Midbrain (tissue), 1 donor: Measurements from ENCODE around the gene IFT20.
"Not testable (repeated sequence)": the region's sequence is repeated elsewhere in the genome, so short reads cannot be mapped to it uniquely, and the experiment has no call there.

Source experiments
- DNase-seq: peaks from one replicate; lab custom pipeline; 2025; lab: John Stamatoyannopoulos, UW

Gene IFT20

DNA sequence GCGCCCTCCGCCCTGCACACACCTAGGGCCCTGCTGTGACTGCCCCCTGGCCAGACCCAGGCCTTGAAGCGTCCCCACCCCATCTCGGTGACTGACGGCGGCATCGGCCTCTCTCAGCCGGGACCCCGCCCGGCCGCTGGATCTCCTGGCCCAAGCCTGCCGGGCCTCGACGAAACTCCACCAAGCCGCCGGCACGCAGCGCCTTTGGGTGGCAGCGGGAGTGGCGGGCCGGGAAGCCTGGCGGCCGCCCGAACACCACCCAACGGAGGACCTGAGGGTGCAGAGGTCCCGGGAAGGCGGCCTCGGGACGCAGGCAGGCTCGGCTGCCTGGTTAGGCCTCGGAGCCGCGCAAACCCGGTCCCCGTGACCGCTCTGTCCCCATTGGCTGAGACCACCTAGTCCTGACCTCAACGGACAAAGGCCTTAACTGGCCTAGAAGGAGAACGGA lies 28.3 kb downstream of the IFT20 start:
- no peak for DNase-seq

- no peak for DNase-seq
Observed at GRCh38 chr17:28298449-28298848, 36.8 kb downstream of the IFT20 start.

DNA sequence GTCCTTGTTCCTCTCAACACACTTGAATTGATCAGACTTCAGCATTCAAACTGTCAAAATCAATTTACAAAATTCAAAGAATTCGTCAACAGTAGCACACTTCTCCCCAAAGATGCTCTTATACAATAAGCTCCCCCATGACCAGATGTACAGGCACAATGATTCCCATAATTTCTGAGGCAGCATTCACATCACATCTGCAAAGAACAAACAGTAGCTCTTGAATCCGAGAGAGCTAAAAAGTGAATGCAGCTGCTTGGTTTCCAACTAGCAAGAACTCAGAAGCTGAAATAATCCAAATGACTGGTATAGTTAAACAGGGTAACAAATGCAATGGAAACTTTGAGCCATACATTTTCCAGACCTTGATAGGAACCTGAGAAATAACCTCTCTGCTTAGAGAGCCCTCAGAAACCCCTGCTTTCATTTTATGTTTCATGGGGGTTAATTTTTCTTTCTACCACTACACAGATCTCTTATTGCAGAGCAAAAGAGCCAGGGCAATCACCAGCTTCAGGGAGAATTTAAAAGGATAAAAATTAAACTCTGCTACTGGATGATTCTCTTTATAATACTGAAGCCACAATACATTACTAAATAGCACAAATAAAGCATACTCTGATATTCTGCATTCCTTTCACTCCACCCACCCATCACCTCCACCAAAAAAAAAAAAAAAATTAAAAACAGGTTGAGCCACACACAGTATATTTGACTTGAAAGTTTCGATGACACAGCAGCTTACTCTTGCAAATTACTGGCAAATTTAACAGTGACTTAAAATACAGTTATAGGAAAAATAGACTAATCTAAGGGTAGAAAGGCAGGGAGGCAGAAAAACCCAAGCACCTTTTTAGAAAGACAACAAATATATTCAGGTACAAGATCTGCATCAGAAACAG lies 39.3 kb downstream of the IFT20 start:
- peak; percentile 6 for DNase-seq

- no peak for DNase-seq
Observed at GRCh38 chr17:28293994-28294393, 41.3 kb downstream of the IFT20 start.

DNA sequence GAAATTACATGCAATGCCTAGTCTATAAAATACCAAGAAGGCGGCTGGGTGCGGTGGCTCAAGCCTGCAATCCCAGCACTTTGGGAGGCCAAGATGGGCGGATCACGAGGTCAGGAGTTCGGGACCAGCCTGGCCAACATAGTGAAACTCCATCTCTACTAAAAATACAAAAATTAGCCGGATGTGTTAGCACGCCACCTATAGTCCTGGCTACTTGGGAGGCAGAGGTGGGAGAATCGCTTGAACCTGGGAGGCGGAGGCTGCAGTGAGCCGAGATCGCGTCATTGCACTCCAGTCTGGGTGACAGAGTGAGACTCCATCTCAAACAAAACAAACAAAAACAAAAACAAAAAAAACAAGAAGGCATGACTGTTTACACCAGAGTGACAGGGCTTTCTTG lies 42.4 kb downstream of the IFT20 start:
- DNase-seq = not testable (repeated sequence)

- no peak for DNase-seq
Observed at GRCh38 chr17:28291780-28292330, 43.4 kb downstream of the IFT20 start.

DNA sequence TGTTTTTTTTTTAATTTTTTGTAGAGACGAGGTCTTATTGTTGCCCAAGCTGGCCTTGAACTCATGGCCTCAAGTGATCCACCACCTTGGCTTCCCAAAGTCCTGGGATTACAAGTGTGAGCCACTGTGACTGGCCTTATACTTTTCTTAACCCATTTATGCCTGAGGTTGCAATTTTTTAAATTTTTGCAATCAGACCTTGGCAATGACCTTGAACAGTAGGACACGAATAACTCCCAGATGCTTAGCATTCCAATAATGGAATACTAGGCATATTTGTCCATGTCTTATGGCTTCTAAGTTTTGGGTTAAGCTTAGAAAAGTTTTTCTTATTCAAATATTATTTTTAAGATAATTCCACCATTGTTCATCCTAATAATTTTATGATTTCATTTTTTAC lies 44.6 kb downstream of the IFT20 start:
- no peak for DNase-seq

- DNase-seq = no peak
Observed at GRCh38 chr17:28285965-28286364, 49.3 kb downstream of the IFT20 start.

GRCh38 chr17:28282596-28282995 lies 52.7 kb downstream of the IFT20 start:
- DNase-seq = no peak

DNA sequence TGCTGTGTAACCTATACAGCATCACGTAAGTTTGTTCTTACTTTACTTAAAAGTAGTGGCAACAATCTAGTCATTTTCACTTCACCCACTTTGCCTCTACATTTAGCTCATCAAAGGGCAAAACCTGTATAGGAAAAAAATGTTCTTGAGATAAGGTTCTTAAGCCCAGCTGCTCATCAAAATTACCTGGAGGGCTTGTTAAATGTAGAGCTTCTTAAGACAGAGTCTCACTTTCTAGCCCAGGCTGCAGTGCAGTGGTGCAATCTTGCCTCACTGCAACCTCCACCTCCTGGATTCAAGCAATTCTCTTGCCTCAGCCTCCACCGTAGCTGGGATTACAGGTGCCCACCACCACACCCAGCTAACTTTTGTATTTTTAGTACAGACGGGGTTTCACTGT lies 54.4 kb downstream of the IFT20 start:
- DNase-seq = no peak

DNA sequence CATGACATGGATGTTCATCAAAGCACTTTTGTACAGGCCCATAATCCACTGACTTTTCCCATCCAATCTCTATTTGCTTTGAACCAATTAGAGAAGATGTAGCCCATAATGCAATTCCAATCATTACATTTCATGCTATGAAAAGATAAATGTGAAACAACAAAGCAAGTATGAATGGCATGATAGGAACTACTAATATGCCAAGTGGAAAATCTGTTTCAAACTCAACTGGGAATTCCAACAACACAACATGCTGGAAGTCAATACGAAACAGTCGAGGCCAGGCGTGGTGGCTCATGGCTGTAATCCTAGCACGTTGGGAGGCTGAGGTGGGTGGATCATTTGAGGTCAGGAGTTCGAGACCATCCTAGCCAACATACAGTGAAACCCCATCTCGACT lies 55.9 kb downstream of the IFT20 start:
- DNase-seq = no peak
